ENCODE results near the gene ADM5. TPM values are rescaled to one million over a fixed set of nuclear protein-coding genes. Genes with fewer than 3 reads are reported as not detected.
A peak's percentile ranks its signal among the peaks of the same experiment; 100 is the strongest.

Gene ADM5
- total and polyA plus RNA-seq, 2 donors (not counting 1 experiment from before 2014, with no cell fraction given), result 0.06 to 0.33 TPM

DNA sequence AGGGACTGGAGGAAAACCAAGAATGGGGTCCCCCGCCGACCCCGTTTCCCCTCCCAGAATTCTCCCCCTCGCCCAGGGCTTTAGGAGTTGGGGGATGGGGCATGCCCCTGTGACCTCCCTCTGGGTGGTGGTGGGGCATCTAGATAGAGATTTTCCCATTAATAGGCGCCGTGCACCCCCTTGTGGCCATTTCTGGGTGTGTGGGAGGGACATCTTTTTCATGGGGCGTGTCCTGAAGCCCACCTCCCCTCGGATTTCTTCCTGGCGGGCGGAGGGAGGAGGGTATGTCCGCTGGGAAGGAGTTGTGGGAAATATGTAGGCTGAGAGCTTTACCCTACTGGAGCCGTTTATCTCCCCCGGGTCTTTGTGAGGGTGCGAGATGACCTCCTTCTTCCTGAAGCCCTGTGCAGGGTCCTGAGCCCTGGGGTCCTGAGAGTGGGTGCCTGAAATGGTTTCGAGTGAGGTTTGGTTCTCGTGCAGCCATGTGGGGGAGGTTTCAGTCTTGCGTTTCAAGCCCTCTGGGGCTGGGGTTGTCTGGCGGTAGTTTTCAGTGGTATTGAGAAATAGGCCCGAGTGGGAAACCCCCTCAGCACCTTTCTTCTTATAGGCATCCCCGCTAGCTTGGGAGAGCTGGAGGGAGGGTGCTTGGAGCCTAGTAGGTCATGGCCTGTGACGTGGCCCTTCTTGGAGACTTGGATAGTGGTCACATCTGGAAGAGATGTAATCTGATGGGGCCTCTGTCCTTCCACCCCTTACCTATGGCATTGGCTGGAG is 11.3 kb upstream of the ADM5 start:
- Histone ChIP-seq H3K36me3 (ENCODE audit: control insufficient read depth, insufficient read depth, low read length) (peaks cover 5% of the 10 kb centered on the region), H4K20me1 (ENCODE audit: control insufficient read depth, extremely low read depth, insufficient read depth, low read length) (no peaks in the 10 kb centered on the region), H2AFZ (ENCODE audit: low read length) (no peak overlapping the region), H3K27ac (ENCODE audit: insufficient read depth, low read length) (peak overlapping the region; percentile 86), H3K79me2 (ENCODE audit: control insufficient read depth, insufficient read depth, low read length) (peaks cover 40% of the 10 kb centered on the region), H3K4me1 (ENCODE audit: control insufficient read depth, extremely low read depth, insufficient read depth, low read length) (peaks cover 4% of the 10 kb centered on the region), H3K4me3 (replicated peaks in 1 of 4; ENCODE audit: control extremely low read depth in 1 of 4, insufficient read depth in 1 of 4, low read depth in 3 of 4, low read length in 4 of 4) (peak overlapping the region; percentile 76 to 99 (median 90)), H3K27me3 (ENCODE audit: control insufficient read depth, insufficient read depth, low read length) (no peaks in the 10 kb centered on the region), H3K9me3 (ENCODE audit: control insufficient read depth, insufficient read depth, low read depth, low read length) (no peaks in the 10 kb centered on the region), H3K9ac (ENCODE audit: insufficient read depth, low read length) (peak overlapping the region; percentile 91), H3K4me2 (ENCODE audit: extremely low read depth, insufficient read depth, low read length) (peak overlapping the region; percentile 53)
- DNase-seq (ENCODE audit: low read depth in 2 of 2), result peak; percentile 40 to 56
- TF ChIP-seq, protein P1, sequence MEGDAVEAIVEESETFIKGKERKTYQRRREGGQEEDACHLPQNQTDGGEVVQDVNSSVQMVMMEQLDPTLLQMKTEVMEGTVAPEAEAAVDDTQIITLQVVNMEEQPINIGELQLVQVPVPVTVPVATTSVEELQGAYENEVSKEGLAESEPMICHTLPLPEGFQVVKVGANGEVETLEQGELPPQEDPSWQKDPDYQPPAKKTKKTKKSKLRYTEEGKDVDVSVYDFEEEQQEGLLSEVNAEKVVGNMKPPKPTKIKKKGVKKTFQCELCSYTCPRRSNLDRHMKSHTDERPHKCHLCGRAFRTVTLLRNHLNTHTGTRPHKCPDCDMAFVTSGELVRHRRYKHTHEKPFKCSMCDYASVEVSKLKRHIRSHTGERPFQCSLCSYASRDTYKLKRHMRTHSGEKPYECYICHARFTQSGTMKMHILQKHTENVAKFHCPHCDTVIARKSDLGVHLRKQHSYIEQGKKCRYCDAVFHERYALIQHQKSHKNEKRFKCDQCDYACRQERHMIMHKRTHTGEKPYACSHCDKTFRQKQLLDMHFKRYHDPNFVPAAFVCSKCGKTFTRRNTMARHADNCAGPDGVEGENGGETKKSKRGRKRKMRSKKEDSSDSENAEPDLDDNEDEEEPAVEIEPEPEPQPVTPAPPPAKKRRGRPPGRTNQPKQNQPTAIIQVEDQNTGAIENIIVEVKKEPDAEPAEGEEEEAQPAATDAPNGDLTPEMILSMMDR (conservative IDR thresholded peaks at IDR 0.05 in 1 of 2, IDR thresholded peaks at IDR 0.05 in 1 of 2; ENCODE audit: low read depth in 1 of 2, low read length in 2 of 2), result peak; percentile 56 to 64
- no peak for TF ChIP-seq EZH2 (IDR thresholded peaks at IDR 0.05; ENCODE audit: low read length, missing control alignments)

DNA sequence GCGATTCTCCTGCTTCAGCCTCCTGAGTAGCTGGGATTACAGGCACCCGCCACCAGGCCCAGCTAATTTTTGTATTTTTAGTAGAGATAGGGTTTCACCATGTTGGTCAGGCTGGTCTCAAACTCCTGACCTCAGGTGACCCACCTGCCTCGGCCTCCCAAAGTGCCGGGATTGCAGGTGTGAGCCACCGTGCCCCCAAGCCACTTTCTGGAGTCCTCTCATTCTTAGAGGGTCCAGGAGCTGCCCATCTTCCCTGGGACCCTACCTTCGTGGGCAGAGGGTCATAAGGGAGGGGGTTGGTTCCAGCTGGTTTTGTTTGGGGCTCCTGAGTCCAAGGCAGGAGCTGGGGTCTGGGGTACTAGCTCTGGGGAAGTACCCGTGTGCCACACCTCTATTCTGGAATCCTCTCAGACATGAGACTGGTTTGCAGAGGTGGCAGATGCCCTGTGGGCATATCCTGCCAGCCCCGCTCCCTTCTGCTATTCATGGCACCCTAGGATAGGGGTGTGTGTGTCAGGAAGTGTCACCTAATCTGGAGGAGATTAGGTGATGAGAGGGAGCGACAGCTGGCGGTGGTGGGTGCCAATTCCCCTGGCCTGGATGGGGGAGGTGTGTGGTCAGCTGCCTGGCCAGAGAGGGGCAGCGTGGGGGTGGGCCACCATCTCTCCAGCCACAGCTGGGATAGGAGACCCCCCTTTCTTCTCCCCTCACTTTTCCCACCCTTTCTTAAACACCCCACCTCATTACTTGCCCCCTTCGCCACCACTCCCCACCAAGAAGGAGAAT is 10.2 kb upstream of the ADM5 start:
- Histone ChIP-seq H3K9ac (ENCODE audit: insufficient read depth, low read length) (no peak overlapping the region), H3K27me3 (ENCODE audit: control insufficient read depth, insufficient read depth, low read length) (no peaks in the 10 kb centered on the region), H3K9me3 (ENCODE audit: control insufficient read depth, insufficient read depth, low read depth, low read length) (no peaks in the 10 kb centered on the region), H3K27ac (ENCODE audit: insufficient read depth, low read length) (no peak overlapping the region), H3K4me2 (ENCODE audit: extremely low read depth, insufficient read depth, low read length) (peak overlapping the region; percentile 53), H3K4me3 (replicated peaks in 1 of 4; ENCODE audit: control extremely low read depth in 1 of 4, insufficient read depth in 1 of 4, low read depth in 3 of 4, low read length in 4 of 4) (peak overlapping the region in 1 of 4 experiments; percentile 17), H3K36me3 (ENCODE audit: control insufficient read depth, insufficient read depth, low read length) (peaks cover 10% of the 10 kb centered on the region), H3K79me2 (ENCODE audit: control insufficient read depth, insufficient read depth, low read length) (peaks cover 40% of the 10 kb centered on the region), H3K4me1 (ENCODE audit: control insufficient read depth, extremely low read depth, insufficient read depth, low read length) (peaks cover 4% of the 10 kb centered on the region), H4K20me1 (ENCODE audit: control insufficient read depth, extremely low read depth, insufficient read depth, low read length) (no peaks in the 10 kb centered on the region), H2AFZ (ENCODE audit: low read length) (no peak overlapping the region)
- no peak for TF ChIP-seq EZH2 (IDR thresholded peaks at IDR 0.05; ENCODE audit: low read length, missing control alignments)
- TF ChIP-seq, protein P1 (conservative IDR thresholded peaks at IDR 0.05 in 1 of 2, IDR thresholded peaks at IDR 0.05 in 1 of 2; ENCODE audit: low read depth in 1 of 2, low read length in 2 of 2), result no peak
- DNase-seq (ENCODE audit: low read depth in 2 of 2), result no peak

DNA sequence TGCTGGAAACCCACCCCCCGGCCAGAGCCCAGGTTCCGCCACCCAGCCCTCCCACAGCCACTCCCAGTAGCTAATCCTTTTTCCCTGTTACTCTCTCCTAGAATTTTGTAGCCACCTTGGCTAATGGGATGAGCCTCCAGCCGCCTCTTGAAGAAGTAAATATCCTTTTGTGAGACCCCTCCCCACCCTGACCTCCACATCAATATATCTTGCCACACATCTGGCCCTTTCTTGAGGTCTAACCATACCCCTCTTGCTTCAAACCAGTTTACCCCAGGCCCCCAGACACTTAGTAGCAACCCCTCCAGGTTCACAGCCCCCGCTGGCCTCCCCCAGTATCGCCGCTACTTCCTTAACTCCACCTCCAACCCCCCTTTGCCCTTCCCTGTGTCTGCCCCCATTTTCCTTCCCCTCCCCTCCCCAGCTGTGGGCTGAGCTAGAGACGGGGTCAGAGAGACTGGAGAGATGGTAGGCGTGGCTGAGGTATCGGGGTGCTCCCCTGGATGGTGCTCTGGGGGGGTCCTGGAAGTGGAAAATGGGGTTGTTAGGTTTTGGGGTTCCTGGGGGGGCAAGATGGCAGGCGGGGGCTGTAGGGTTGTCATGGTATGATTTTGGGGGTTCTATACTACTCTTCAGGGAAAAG is 9.5 kb upstream of the ADM5 start:
- Histone ChIP-seq H3K27me3 (ENCODE audit: control insufficient read depth, insufficient read depth, low read length) (no peaks in the 10 kb centered on the region), H3K9me3 (ENCODE audit: control insufficient read depth, insufficient read depth, low read depth, low read length) (no peaks in the 10 kb centered on the region), H3K4me2 (ENCODE audit: extremely low read depth, insufficient read depth, low read length) (no peak overlapping the region), H3K27ac (ENCODE audit: insufficient read depth, low read length) (peak overlapping the region; percentile 52), H3K36me3 (ENCODE audit: control insufficient read depth, insufficient read depth, low read length) (peaks cover 15% of the 10 kb centered on the region), H3K79me2 (ENCODE audit: control insufficient read depth, insufficient read depth, low read length) (peaks cover 40% of the 10 kb centered on the region), H3K4me1 (ENCODE audit: control insufficient read depth, extremely low read depth, insufficient read depth, low read length) (peaks cover 4% of the 10 kb centered on the region), H4K20me1 (ENCODE audit: control insufficient read depth, extremely low read depth, insufficient read depth, low read length) (no peaks in the 10 kb centered on the region), H3K4me3 (replicated peaks in 1 of 4; ENCODE audit: control extremely low read depth in 1 of 4, insufficient read depth in 1 of 4, low read depth in 3 of 4, low read length in 4 of 4) (no peak overlapping the region), H3K9ac (ENCODE audit: insufficient read depth, low read length) (no peak overlapping the region), H2AFZ (ENCODE audit: low read length) (no peak overlapping the region)
- DNase-seq (ENCODE audit: low read depth in 2 of 2), result no peak
- TF ChIP-seq EZH2 (IDR thresholded peaks at IDR 0.05; ENCODE audit: low read length, missing control alignments), result no peak
- TF ChIP-seq, protein P1 (conservative IDR thresholded peaks at IDR 0.05 in 1 of 2, IDR thresholded peaks at IDR 0.05 in 1 of 2; ENCODE audit: low read depth in 1 of 2, low read length in 2 of 2), result no peak

Data from fibroblast of lung (primary cell).